A673 (cell line): ENCODE results near the gene ITIH1. TPM values are rescaled to one million over a fixed set of nuclear protein-coding genes. Genes with fewer than 3 reads are reported as not detected.

Experiments used
- BruUV-seq: library from RNA; stranded (reverse); fragments of 400-500 nt; replicated peaks from 2 replicates; lab custom pipeline; 2021; lab: Mats Ljungman, UMichigan
- CTCF ChIA-PET: fragments of 300-600 bp; sonication (Branson Sonifier 250); formaldehyde crosslinking; loops from one replicate; lab custom pipeline; 2022; ENCODE audit warnings: antibody characterized with exemption; lab: Charles Lee
- POLR2A ChIA-PET: fragments of 300-600 bp; sonication (Branson Sonifier 250); formaldehyde crosslinking; loops from one replicate; lab custom pipeline; 2022; ENCODE audit warnings: antibody characterized with exemption; ENCODE audit not compliant: low non-redundant PET; lab: Charles Lee
- DNase-seq: peaks from one replicate; pipeline ENCODE4 v3.0.0-alpha.2; 2015; ENCODE audit warnings: low spot score
- H3K27ac ChIP-seq: fragments of 200-600 bp; sonication (generic); 2 replicates; pipeline ENCODE4 v1.5.1; 2016; ENCODE audit warnings: mixed run types, low read depth, mild to moderate bottlenecking, mixed read lengths, antibody characterized with exemption, low read length; ENCODE audit not compliant: poor library complexity, severe bottlenecking
- H3K27me3 ChIP-seq: fragments of 200-600 bp; sonication (generic); replicated peaks from 2 replicates; pipeline ENCODE4 v1.6.1; 2017; ENCODE audit warnings: mixed run types, low read depth, mild to moderate bottlenecking, mixed read lengths, antibody characterized with exemption, low read length; ENCODE audit not compliant: insufficient read depth, poor library complexity
- H3K36me3 ChIP-seq: fragments of 200-600 bp; sonication (generic); 2 replicates; pipeline ENCODE4 v1.6.1; 2016; ENCODE audit warnings: mixed run types, mild to moderate bottlenecking, mixed read lengths, antibody characterized with exemption, low read length; ENCODE audit not compliant: insufficient read depth, poor library complexity, severe bottlenecking
- H3K4me1 ChIP-seq: fragments of 200-600 bp; sonication (generic); 2 replicates; pipeline ENCODE4 v1.6.1; 2017; ENCODE audit warnings: mixed run types, mild to moderate bottlenecking, mixed read lengths, antibody characterized with exemption, low read length; ENCODE audit not compliant: insufficient read depth, poor library complexity, severe bottlenecking
- H3K4me3 ChIP-seq: fragments of 200-600 bp; sonication (generic); 2 replicates; pipeline ENCODE4 v1.5.1; 2016; ENCODE audit warnings: low read depth, mixed run types, mild to moderate bottlenecking, mixed read lengths, low read length; ENCODE audit not compliant: poor library complexity, severe bottlenecking
- H3K9me3 ChIP-seq: fragments of 200-600 bp; sonication (generic); 2 replicates; pipeline ENCODE4 v1.6.1; 2016; ENCODE audit warnings: mixed run types, low read depth, mild to moderate bottlenecking, mixed read lengths, antibody characterized with exemption, low read length; ENCODE audit not compliant: poor library complexity, severe bottlenecking
- CTCF ChIP-seq: fragments of 300-800, 200-600 bp; sonication (generic); conservative IDR thresholded peaks from 2 replicates; pipeline ENCODE4 v1.5.1; 2017; ENCODE audit warnings: low read depth, mild to moderate bottlenecking, antibody characterized with exemption, low read length, moderate library complexity, mixed read lengths
- EZH2 ChIP-seq: fragments of 200-600 bp; sonication (generic); IDR thresholded peaks from 2 replicates; pipeline ENCODE4 v1.6.1; 2017; ENCODE audit warnings: borderline replicate concordance, low read depth, mild to moderate bottlenecking, mixed read lengths, antibody characterized with exemption, low read length; ENCODE audit not compliant: poor library complexity, severe bottlenecking
- intact Hi-C: fragments of 100-400 bp; cut with micrococcal nuclease; formaldehyde crosslinking; loops from one replicate; pipeline ENCODE4 v1.10.0; 2022; ENCODE audit not compliant: unreplicated experiment
- total RNA-seq: library from RNA; stranded (reverse); gene quantifications from 2 replicates; pipeline ENCODE4 v1.2.3, GENCODE V29; 2021

ITIH1 gene
- total RNA-seq, 1 experiment from 2014 or later, result not detected

DNA sequence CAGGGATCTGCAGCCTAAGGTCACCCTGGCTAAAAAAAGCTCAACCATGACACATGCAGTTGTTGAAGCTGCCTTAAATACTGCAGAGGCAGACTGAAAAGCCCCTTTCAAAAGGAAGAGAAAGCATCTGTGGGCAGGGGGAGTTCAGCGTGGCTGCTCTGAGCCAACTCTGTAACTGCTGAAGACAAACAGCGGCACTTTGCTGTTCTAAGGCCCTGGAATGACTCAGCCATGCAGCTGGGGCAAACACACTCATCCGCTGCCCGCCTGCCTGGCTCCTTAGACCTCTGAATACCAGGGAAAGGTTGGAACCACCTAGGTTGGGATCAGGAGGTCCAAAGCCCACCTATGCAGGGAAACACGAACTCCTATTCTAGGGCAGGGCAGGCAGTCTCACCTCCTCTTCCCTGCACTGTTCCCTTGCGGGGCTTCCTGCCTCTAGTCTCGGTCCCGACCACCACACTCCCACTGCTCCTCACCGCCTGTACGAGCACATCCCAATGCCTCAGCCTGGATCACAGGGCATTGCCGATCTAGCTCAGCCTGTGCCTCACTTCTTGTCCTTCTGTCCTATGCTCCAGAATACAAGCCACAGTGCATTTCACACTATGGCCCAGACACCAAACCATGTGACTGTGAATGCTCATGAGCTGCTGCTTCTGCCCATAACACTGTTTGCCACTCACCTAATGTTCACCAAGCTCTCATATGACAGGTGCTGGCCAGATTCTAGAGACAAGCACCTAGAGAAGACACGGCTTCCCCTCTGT, 64.0 kb downstream of the ITIH1 start:
- CTCF ChIA-PET, result no interaction called here
- BruUV-seq, result no TSS peak
- POLR2A ChIA-PET, result no interaction called here
- H3K4me1 ChIP-seq, result no peaks in the 10 kb centered on the region
- no peak overlapping the region for H3K27ac ChIP-seq
- intact Hi-C loops, result no loop called here
- H3K27me3 ChIP-seq, result no peaks in the 10 kb centered on the region
- H3K4me3 ChIP-seq, result no peak overlapping the region
- no peak for TF ChIP-seq CTCF
- no peak for TF ChIP-seq EZH2
- DNase-seq, result no peak
- no peaks in the 10 kb centered on the region for H3K36me3 ChIP-seq
- no peaks in the 10 kb centered on the region for H3K9me3 ChIP-seq

Other genes with a start within 250 kb of the ITIH1 start
- gene NT5DC2, start 243.7 kb upstream of the ITIH1 start, total RNA-seq, result 108 and 147 TPM in 2 replicates
- 10.3 and 14.4 TPM in 2 replicates for gene UQCC5, start 241.0 kb upstream of the ITIH1 start, total RNA-seq
- 57.1 and 65.0 TPM in 2 replicates for gene PBRM1, start 91.7 kb upstream of the ITIH1 start, total RNA-seq
- 94.0 and 110 TPM in 2 replicates for gene GNL3, start 91.6 kb upstream of the ITIH1 start, total RNA-seq
- gene GLT8D1, start 71.8 kb upstream of the ITIH1 start, total RNA-seq, result 26.5 and 34.7 TPM in 2 replicates
- 67.8 and 81.1 TPM in 2 replicates for gene SPCS1, start 71.5 kb upstream of the ITIH1 start, total RNA-seq
- 22.0 and 24.9 TPM in 2 replicates for gene NEK4, start 6.7 kb upstream of the ITIH1 start, total RNA-seq
- not detected in 2 replicates for gene ITIH3, start 17.2 kb downstream of the ITIH1 start, total RNA-seq
- 1.7 and 3.4 TPM in 2 replicates for gene ITIH4, start 53.1 kb downstream of the ITIH1 start, total RNA-seq
- gene MUSTN1, start 57.4 kb downstream of the ITIH1 start, total RNA-seq, result 1.5 TPM in 1 of 2 replicates, not detected in the other
- gene STIMATE, start 119.9 kb downstream of the ITIH1 start, total RNA-seq, result 11.0 and 11.3 TPM in 2 replicates